GM15510 (cell line): ENCODE data around the gene NTSR2.

ENCODE experiments used
- POLR2A ChIP-seq: IDR thresholded peaks from 3 replicates; pipeline ENCODE4 v1.6.1; 2011; ENCODE audit warnings: borderline replicate concordance; ENCODE audit not compliant: insufficient read length; ENCODE audit errors: extremely low read depth

Gene NTSR2, protein sequence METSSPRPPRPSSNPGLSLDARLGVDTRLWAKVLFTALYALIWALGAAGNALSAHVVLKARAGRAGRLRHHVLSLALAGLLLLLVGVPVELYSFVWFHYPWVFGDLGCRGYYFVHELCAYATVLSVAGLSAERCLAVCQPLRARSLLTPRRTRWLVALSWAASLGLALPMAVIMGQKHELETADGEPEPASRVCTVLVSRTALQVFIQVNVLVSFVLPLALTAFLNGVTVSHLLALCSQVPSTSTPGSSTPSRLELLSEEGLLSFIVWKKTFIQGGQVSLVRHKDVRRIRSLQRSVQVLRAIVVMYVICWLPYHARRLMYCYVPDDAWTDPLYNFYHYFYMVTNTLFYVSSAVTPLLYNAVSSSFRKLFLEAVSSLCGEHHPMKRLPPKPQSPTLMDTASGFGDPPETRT

DNA sequence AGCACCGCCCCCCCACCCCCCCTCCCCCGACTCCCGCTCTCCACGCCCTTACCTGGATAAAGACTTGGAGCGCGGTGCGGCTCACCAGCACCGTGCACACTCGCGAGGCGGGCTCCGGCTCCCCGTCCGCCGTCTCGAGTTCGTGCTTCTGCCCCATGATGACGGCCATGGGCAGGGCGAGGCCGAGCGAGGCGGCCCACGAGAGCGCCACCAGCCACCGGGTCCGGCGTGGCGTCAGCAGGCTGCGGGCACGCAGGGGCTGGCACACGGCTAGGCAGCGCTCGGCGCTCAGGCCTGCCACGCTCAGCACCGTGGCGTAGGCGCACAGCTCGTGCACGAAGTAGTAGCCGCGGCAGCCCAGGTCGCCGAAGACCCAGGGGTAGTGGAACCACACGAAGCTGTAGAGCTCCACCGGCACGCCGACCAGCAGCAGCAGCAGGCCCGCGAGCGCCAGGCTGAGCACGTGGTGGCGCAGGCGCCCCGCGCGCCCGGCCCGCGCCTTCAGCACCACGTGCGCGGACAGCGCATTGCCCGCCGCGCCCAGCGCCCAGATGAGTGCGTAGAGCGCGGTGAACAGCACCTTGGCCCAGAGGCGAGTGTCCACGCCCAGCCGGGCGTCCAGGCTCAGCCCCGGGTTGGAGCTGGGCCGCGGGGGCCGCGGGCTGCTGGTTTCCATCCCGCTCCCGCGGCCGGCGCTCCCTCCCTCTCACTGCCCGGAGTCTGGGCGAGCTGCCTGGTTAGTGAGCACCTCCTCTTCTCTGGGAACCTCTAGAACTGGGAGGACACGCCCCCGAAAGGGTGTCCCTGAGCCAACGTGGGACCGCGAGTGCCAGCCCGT lies at the start of gene NTSR2:
Gene NTSR2, minus strand, starts transcription at position 742 of the 838 bp plus-strand sequence. Its CDS starts 66 bp downstream, at position 676.
- TF ChIP-seq POLR2A: no peak

DNA sequence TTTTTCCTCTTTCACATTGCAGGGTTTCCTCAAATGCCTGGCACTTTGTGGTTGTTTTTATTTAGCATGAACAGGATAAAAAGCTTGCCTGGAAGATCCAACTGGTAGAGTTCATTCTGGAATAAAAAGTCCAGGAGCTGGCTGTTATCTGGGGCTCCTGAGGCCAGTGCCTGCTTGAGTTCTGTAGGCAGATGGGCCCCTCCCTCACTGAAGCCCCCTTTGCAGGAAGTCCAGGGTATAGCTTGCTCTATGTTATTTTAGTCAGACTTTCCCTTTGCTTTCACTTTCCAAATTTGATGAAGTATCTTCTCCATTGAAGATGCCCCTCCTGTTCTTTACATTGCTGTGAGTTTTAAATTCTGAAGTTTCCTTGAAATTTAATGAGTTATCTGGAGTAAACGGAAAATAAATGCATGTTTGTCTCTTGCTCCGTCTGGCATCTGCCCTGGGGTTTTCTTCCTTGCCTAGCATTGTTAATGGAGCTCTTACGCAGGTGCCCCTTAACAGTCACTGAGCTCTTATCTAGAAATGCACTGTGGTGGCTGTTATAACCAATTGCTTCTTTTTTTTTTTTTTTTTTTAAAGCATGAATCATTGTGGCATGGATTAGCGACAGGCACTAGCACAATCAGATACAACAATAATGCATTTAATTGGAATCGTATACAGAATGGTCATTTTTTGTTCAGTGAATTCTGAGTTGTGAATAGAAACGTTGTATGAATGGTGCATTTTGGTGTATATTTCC lies 49.4 kb upstream of the NTSR2 start:
- no peak for TF ChIP-seq POLR2A

DNA sequence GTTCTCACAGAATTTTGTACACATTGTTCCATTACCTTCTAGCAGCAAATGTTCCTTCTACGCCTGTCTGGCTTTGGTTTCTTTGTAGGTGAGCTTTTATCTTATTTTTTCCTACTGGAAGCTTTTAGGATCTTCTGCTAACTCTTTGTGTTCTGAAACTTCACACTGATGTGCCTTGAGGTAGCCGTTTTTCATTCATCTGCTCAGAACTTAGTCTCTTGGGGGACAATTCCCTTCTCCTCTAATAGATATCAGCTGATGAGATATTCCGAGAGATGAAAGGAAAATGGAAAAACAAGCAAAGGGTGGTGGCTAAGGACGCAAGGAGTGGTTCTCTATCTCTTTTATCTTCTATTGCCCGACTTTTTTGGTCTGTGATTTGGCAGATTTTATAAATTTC lies 48.6 kb upstream of the NTSR2 start:
- no peak for TF ChIP-seq POLR2A

DNA sequence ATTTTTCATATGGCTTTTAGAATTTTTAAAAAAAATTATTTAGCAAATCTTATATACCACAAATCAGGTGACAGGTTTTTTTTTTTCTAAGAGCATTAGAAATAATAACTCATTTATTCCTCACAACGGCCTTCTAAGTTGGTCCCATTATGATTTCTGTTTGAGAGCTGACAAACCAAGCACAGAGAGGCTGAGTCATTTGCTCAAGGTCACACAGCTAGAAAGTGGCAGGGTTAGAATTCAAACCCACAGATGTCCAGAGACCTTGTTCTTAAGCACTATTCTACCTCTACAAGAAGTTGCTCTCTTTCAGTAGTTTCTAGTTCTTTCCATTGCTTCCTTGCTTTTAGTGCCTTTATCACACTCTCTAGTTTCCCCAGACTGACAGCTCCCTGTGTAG lies 47.6 kb upstream of the NTSR2 start:
- TF ChIP-seq POLR2A: no peak

DNA sequence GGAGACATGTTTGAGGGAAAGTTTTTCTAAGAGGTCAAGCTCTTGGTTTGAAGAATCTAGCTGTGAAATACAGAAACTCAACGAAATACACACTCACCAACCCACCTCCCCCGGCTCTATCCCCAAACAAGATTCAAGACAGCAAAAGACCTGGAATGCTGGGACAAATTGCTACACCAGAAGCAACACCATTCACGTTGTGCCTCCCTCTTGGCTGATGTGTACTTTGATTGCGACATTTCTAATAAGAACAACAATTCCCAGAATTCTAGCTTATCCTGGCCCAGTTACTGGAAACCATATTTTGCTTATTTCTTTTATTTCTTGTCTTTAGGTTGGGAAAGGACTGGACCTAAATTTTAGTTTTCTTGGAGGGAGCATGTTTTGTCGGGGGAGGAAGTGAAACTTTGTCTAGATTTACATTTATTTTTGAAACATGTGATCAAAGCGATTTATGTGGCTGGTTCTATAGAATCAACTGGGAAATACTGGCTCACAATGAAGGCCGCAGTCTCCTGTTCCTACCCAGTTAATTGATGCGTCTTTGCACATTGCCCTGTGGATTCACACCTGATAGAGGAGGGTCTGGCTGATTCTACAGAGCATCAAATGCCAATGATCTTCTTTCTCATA lies 46.8 kb upstream of the NTSR2 start:
- no peak for TF ChIP-seq POLR2A

DNA sequence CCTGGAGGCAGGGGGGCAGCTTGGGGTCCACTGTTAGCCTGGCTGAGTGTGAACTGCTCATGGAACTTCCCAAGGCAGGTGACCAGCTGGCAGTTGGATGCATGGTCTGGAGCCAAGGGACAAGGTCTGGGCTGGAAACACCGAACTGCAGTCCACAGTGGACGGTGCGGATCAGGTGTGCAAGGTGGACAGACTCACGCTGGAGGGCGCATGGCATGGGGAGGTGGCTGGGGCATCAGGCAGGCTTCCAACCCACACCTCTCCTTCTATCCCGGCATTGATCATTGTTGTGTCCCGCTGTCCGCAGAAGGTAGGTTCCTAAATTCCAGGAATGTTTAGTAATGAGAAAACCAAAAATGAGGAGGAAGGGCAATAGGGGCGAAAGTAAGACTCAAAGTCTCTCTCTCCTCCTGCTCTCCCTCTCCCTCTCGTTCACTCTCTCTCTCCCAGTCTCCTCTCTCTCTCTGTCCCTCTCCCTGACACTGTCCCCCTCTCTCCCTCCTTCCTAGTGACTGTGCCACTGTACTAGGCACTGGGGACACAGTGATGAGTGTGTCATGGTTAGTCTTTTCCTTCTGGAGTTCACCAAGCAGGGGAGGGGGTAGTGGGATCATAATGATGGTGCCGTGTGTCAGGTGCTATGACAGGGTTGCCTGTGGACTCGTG lies 46.1 kb upstream of the NTSR2 start:
- no peak for TF ChIP-seq POLR2A

DNA sequence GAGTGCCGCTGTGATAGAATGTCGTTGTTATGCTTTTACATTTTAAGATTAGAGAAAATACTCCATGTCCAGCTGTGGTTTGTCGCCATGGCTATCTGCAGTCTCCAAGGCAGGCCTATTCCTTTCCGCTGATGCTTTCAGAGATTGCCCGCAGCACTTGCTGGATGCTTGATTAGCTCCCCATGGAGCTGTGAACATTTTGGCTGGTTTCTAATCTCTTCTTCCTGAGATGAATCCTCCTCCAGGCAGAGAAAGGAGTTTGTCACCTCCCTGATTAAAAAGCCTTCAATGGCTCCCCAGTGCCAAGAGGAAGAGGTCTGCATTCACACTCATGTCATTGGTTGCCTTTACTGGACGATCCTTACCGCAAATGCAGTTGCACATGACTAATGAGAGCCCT lies 43.8 kb upstream of the NTSR2 start:
- TF ChIP-seq POLR2A: no peak

DNA sequence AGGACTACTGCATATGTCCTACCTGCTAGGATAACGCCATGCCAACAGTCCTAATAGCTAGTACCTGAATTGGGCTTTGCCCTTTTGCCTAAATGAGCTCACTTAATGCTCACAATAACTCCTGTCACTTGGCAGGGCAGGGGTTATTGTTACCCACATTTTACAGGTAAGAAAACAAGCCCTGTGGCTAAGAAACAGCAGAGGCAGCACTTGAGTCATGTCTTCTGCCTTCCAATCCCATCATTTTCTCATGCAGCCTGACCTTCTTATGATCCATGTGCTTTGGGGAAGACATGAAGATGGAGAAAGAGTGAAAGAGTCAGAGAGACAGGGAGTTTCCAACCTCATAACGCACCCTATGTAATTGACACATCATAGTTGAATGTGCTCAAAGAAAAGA lies 42.9 kb upstream of the NTSR2 start:
- TF ChIP-seq POLR2A: no peak

DNA sequence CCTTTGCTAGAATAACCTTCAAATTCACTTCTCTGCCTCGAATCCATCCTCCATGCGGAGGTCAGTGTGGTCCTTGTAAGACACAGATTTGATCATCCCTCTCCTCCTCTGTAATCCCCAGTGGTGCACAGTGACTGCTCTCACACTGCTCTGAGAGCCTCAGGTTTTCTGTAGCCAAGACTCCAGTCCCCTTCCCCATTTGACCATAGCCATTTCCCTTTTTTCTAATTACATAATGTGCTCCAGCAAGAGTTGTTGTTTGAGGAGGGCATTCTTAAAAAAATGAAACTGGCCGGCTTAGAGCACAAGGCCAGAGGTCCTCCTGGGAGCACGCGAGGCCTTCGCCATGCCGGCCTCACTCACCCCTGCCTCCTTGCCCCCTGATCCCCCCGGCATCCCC lies 41.8 kb upstream of the NTSR2 start:
- no peak for TF ChIP-seq POLR2A

DNA sequence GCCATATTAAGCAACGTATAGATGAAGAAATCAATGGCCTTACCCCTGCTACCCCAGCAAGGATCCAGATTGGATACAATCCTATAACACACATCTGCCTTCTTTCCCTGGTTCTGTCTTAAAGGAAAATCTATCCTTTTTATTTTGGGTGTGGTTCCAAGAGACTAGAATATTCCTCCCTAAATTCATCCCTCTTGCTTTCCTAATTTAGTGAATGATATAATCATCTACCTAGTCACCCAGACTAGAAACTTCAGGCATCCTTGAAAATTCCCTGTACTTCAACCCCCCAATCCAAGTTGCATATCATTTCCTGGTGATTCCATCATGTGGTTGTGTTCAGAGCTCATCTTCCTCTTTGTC lies 41.3 kb upstream of the NTSR2 start:
- TF ChIP-seq POLR2A: no peak

DNA sequence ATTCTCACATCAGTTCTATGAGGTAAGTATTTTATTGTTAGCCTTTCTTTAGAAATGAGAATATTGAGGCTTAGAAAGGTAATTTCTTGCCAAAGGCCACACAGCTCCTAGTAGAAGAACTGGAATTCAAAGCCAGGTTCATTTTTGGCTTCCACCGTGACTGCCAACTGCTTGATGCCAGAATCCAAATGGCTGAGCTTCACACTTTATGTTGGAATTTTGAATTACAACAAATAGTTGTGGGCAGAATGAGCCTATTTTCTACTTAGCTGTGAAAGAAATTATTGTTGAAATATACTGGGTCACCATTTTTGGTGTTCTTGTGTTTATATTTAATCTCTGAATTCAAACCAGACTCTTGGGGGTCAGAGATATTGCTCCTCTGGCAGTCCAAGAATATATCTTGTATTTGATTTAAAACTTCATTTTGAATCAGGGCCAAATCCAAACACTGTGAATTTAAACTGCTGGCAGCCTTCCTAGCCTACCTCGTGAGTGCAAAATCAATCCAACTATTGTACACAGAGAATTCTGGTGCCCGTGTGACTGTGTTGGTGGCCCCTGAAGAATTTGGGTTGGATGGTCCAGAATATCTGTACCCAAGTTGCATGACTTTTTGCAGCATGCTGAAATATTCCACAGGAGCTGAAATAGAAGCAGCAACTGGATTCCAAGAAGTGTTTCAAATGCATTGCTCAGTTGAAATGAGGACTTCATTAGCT lies 40.8 kb upstream of the NTSR2 start:
- TF ChIP-seq POLR2A: no peak

DNA sequence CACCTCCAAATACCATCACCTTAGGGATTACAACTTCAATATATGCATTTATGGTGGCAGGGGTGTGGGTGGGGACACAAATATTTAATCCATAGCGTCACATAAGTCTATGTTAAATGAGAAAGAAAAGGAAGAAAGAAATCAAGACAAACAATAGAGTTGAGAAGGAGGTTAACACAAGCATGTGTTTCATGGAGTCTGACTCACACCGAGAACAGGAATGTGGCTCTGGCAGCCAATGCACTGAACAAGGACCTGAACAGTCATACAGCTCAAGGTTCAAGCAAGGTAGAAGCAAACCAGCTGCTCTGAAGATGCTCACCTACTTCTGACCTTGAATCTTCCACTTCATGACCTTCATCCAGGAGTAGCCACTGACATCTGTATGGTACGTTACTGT lies 40.2 kb upstream of the NTSR2 start:
- TF ChIP-seq POLR2A: no peak

DNA sequence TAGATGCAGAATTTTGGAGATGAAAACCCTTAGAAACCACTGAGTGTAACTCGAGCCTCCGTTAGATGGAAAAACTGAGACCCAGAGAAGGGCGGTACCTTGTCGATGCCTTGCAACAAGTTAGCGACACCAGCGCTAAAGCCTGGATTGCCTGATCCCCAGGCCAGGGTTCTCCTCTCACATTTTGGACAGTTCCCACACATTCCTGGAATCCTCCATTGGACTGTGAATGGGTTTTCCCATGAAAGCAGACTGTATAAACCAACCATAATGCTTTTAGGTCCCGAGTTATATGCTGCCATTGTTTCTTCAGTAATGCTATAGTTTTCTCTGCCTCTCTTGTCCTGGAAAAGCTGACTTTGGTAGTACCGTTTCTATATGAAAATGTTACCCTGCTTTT lies 39.3 kb upstream of the NTSR2 start:
- no peak for TF ChIP-seq POLR2A

DNA sequence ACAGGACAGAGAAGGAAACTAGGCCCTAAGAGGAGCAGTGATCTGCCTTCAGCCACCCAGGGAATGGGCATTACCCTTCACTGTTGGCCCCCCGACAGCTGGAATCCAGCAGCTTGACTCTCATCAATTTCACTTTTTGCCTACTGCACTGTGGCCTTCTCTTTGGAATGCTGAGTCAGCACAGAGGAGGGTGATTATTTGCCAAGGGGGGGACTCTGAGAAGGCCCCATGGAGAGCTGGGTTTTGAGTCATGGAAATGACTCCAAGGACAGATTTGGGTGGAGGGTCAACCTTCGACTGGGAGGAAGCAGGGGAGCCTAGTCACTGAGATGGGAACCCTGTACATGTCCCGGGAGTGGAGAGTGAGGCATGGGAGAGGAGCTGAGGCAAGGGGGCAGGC lies 38.1 kb upstream of the NTSR2 start:
- TF ChIP-seq POLR2A: no peak

DNA sequence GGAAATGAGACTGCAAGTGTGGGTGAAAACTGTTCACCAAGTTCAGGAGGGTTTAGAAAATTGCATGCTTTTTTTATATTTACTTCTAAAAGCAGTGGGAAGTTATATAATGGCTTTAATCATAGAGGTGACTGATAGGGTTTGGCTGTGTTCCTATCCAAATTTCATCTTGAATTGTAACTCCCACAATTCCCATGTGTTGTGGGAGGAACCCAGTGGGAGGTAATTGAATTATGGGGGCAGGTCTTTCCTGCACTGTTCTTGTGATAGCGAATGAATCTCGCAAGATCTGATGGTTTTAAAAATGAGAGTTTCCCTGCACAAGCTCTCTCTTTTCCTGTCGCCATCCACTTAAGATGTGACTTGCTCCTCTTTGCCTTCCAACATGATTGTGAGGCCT lies 35.7 kb upstream of the NTSR2 start:
- TF ChIP-seq POLR2A: no peak

DNA sequence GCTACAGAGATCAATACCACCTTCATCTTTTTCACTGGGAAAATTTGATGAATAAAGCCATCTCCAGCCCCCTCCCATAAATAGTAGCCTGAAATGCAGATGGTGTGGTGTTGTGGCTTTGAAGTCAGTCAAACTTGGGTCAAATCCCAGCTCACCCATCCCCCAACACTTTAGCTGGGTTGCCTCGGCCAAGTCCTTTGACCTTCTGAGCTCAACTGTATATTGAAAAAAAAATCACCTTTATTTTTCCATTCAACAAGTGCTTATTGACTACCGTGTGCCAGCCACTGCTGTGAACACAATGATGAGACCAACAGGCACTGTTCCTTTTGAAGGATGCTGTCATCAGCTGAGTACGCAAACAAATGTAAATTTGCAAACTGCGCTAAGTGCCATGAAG lies 35.1 kb upstream of the NTSR2 start:
- no peak for TF ChIP-seq POLR2A
